Keratinocyte (primary cell): ENCODE measurements around the gene FXYD1. TPM values are rescaled to one million over a fixed set of nuclear protein-coding genes. Genes with fewer than 3 reads are reported as not detected.

ENCODE experiments used
- DNase-seq: peaks from one replicate; pipeline ENCODE4 v3.0.0-alpha.2; 2011; ENCODE audit warnings: low read depth, missing footprints, low spot score
- FAIRE-seq: peaks from 2 replicates; lab custom pipeline; 2011; peaks lifted over from hg19 to GRCh38; lab: Jason Lieb, UNC
- H2AFZ ChIP-seq: 2 replicates; pipeline ENCODE4 v1.6.0; 2012; ENCODE audit warnings: low read length, control low read depth, inconsistent platforms; ENCODE audit not compliant: control insufficient read depth
- H3K27ac ChIP-seq: 2 replicates; pipeline ENCODE4 v1.5.1; 2011; ENCODE audit warnings: low read length; ENCODE audit not compliant: control insufficient read depth, insufficient read depth
- H3K27me3 ChIP-seq: 3 replicates; pipeline ENCODE4 v1.6.0; 2011; ENCODE audit warnings: low read length; ENCODE audit not compliant: control insufficient read depth, insufficient read depth; ENCODE audit errors: extremely low read depth
- H3K36me3 ChIP-seq, 2 experiments: 2 replicates in 1 of 2; 3 replicates in 1 of 2; pipeline ENCODE4 v1.5.1; 2011; ENCODE audit warnings: low read length in 2 of 2, mild to moderate bottlenecking in 1 of 2; ENCODE audit not compliant: control insufficient read depth in 2 of 2, insufficient read depth in 2 of 2; ENCODE audit errors: extremely low read depth in 1 of 2
- H3K4me1 ChIP-seq: 3 replicates; pipeline ENCODE4 v1.5.1; 2011; ENCODE audit warnings: low read length; ENCODE audit not compliant: control insufficient read depth, insufficient read depth; ENCODE audit errors: extremely low read depth
- H3K4me2 ChIP-seq: 3 replicates; pipeline ENCODE4 v1.6.0; 2011; ENCODE audit warnings: low read depth, low read length; ENCODE audit not compliant: control insufficient read depth, insufficient read depth; ENCODE audit errors: extremely low read depth
- H3K4me3 ChIP-seq, 3 experiments: fragments of 200-600 bp in 1 of 3; sonication (generic) in 1 of 3; 2 replicates in 2 of 3; 3 replicates in 1 of 3; pipeline ENCODE4 v1.5.1; 2011 to 2016; ENCODE audit warnings: low read length in 3 of 3, mild to moderate bottlenecking in 3 of 3, control low read depth in 2 of 3, inconsistent platforms in 1 of 3, low read depth in 1 of 3, mixed read lengths in 1 of 3, mixed run types in 1 of 3, moderate library complexity in 1 of 3; ENCODE audit not compliant: control insufficient read depth in 2 of 3, insufficient read depth in 2 of 3; ENCODE audit errors: extremely low read depth in 1 of 3
- H3K79me2 ChIP-seq: 2 replicates; pipeline ENCODE4 v1.6.0; 2012; ENCODE audit warnings: low read length; ENCODE audit not compliant: control insufficient read depth, insufficient read depth
- H3K9ac ChIP-seq: 3 replicates; pipeline ENCODE4 v1.6.0; 2011; ENCODE audit warnings: low read length; ENCODE audit not compliant: control insufficient read depth, insufficient read depth; ENCODE audit errors: extremely low read depth
- H3K9me1 ChIP-seq: 3 replicates; pipeline ENCODE4 v1.6.0; 2011; ENCODE audit warnings: low read length; ENCODE audit not compliant: control insufficient read depth, insufficient read depth; ENCODE audit errors: extremely low read depth
- H3K9me3 ChIP-seq: 2 replicates; pipeline ENCODE4 v1.5.1; 2012; ENCODE audit warnings: low read depth, low read length; ENCODE audit not compliant: control insufficient read depth
- H4K20me1 ChIP-seq: 3 replicates; pipeline ENCODE4 v1.6.0; 2011; ENCODE audit warnings: low read length; ENCODE audit not compliant: control insufficient read depth, insufficient read depth; ENCODE audit errors: extremely low read depth
- EZH2 ChIP-seq: IDR thresholded peaks from one replicate; pipeline ENCODE4 v1.6.1; 2012; ENCODE audit warnings: inconsistent platforms, mild to moderate bottlenecking, low read length, moderate library complexity
- dilution Hi-C: fragments of 300-500 bp; cut with MboI; formaldehyde crosslinking; loops from one replicate; pipeline ENCODE4 v1.7.0; 2020; ENCODE audit warnings: low sequenced_read_pairs; ENCODE audit not compliant: extremely low pct_ligation_motif_present
- polyA plus RNA-seq, 5 experiments: library from polyadenylated mRNA; depleted of rRNA in 3 of 5; stranded (reverse) in 3 of 5; stranded (forward) in 1 of 5; unstranded in 1 of 5; fragments of >200 nt; gene quantifications; 1 replicate in 1 of 5; 2 replicates in 3 of 5; 3 replicates in 1 of 5; pipeline versions ENCODE4 v1.2.1 to v1.2.3, GENCODE V29; 2011 to 2012; ENCODE audit warnings: missing spikeins in 2 of 5, low read depth in 1 of 5, low replicate concordance in 1 of 5
- TF ChIP-seq, protein P1 (sequence below), 3 experiments: IDR thresholded peaks in 1 of 3; conservative IDR thresholded peaks in 1 of 3; optimal IDR thresholded peaks in 1 of 3; 2 replicates in 2 of 3; 3 replicates in 1 of 3; pipeline versions ENCODE3 to v1.5.1; 2011; ENCODE audit warnings: low read length in 3 of 3, mild to moderate bottlenecking in 3 of 3, moderate library complexity in 2 of 3, control low read depth in 1 of 3, inconsistent platforms in 1 of 3; ENCODE audit not compliant: insufficient read depth in 2 of 3; ENCODE audit errors: extremely low read depth in 1 of 3

Gene FXYD1
- polyA plus RNA-seq, 1 donor (not counting 4 experiments of a cell fraction or from before 2014, with no cell fraction given): 0.14 TPM

DNA sequence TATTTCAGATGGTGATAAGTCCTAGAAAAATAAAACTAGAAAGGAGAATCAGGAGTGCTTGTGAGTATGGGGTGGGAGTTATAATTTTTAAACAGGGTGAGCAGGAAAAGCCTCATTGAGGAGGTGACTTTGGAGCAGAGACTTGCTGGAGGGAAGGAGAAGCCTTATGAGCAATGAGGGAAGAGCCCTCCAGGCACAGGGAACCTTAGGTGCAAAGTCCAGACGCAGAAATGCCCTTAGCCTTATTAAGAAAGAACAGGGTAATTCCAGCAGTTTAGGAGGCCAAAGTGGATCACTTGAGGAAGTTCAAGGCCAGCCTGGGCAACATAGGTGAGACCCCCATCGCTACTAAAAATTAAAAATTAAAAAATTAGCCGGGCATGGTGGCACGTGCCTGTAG lies 44.0 kb upstream of the FXYD1 start:
- Histone ChIP-seq H3K4me2 (no peak overlapping the region), H3K4me1 (peaks cover 41% of the 10 kb centered on the region), H3K27me3 (no peaks in the 10 kb centered on the region), H3K79me2 (no peaks in the 10 kb centered on the region), H3K9ac (no peak overlapping the region), H3K27ac (no peak overlapping the region), H3K9me3 (no peaks in the 10 kb centered on the region), H2AFZ (no peak overlapping the region), H3K36me3 (no peaks in the 10 kb centered on the region), H3K9me1 (no peaks in the 10 kb centered on the region), H3K4me3 (no peak overlapping the region), H4K20me1 (no peaks in the 10 kb centered on the region)
- dilution Hi-C loops: no loop called here
- no peak for DNase-seq
- TF ChIP-seq, protein P1, sequence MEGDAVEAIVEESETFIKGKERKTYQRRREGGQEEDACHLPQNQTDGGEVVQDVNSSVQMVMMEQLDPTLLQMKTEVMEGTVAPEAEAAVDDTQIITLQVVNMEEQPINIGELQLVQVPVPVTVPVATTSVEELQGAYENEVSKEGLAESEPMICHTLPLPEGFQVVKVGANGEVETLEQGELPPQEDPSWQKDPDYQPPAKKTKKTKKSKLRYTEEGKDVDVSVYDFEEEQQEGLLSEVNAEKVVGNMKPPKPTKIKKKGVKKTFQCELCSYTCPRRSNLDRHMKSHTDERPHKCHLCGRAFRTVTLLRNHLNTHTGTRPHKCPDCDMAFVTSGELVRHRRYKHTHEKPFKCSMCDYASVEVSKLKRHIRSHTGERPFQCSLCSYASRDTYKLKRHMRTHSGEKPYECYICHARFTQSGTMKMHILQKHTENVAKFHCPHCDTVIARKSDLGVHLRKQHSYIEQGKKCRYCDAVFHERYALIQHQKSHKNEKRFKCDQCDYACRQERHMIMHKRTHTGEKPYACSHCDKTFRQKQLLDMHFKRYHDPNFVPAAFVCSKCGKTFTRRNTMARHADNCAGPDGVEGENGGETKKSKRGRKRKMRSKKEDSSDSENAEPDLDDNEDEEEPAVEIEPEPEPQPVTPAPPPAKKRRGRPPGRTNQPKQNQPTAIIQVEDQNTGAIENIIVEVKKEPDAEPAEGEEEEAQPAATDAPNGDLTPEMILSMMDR (optimal IDR thresholded peaks at IDR 0.05 in 1 of 3, IDR thresholded peaks at IDR 0.05 in 1 of 3, conservative IDR thresholded peaks at IDR 0.05 in 1 of 3; ENCODE audit: extremely low read depth in 1 of 3, insufficient read depth in 2 of 3, low read length in 3 of 3): no peak
- TF ChIP-seq EZH2: no peak
- FAIRE-seq: no peak

DNA sequence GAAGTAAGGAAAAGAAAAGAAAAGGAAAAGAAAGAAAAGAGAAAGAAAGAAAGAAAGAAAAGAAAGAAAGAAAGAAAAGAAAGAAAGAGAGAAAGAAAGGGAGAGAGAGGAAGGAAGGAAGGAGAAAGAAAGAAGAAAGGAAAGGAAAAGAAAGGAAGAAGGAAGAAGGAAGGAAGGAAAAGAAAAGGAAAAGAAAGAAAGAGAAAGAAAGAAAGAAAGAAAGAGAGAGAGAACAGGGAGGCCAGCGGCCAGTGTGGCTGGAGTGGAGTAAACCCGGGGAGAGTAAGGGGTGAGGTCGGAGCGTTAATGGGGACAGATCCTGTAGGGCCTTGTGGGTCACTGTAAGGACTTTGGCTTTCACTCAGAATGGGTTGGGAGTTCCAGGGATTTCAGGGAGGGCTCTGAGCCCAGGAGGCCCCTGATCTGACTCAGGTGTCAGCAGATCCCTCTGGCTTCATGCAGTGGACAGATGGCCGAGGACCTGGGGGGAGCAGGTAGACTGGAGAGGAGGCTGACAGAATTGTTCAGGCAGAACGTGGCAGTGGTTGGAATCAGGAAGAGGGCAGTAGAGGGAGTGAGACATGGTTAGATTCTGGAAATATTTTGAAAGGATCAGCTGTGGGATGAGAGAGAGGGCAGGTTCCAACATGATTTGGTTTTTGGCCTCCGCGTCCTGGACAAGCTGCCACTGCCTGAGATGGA lies 42.8 kb upstream of the FXYD1 start:
- peak overlapping the region; percentile 65 for H3K4me2 ChIP-seq

More for the DNA sequence above, 42.8 kb upstream of the FXYD1 start:
- dilution Hi-C loops: no loop called here
- H3K36me3 ChIP-seq: no peaks in the 10 kb centered on the region
- FAIRE-seq (peak; percentile 91), DNase-seq (no peak)
- no peaks in the 10 kb centered on the region for H3K27me3 ChIP-seq
- H3K9me1 ChIP-seq: no peaks in the 10 kb centered on the region
- peak overlapping the region; percentile 30 for H3K9ac ChIP-seq
- no peaks in the 10 kb centered on the region for H3K9me3 ChIP-seq
- TF ChIP-seq, protein P1 (optimal IDR thresholded peaks at IDR 0.05 in 1 of 3, IDR thresholded peaks at IDR 0.05 in 1 of 3, conservative IDR thresholded peaks at IDR 0.05 in 1 of 3; ENCODE audit: extremely low read depth in 1 of 3, insufficient read depth in 2 of 3, low read length in 3 of 3): peak in 2 of 3 experiments; percentile 16 to 46
- TF ChIP-seq EZH2: no peak
- H3K4me1 ChIP-seq: peaks cover 35% of the 10 kb centered on the region
- H3K79me2 ChIP-seq: no peaks in the 10 kb centered on the region
- H2AFZ ChIP-seq: peak overlapping the region; percentile 51
- H4K20me1 ChIP-seq: no peaks in the 10 kb centered on the region
- peak overlapping the region; percentile 15 for H3K27ac ChIP-seq
- peak overlapping the region in 1 of 3 experiments; percentile 2 for H3K4me3 ChIP-seq
